GM23338 (cell line): Measurements from ENCODE around the gene MGLL. TPM values are rescaled to one million over a fixed set of nuclear protein-coding genes. Genes with fewer than 3 reads are reported as not detected.
A peak's percentile ranks its signal among the peaks of the same experiment; 100 is the strongest.

Experiments used
- ATAC-seq: fragments of 200-7000 bp; cut with Tn5 transposase; 3 replicates; pipeline ENCODE4 v1.9.1; 2020
- DNase-seq: peaks from one replicate; pipeline ENCODE4 v3.0.0-alpha.2; 2015; ENCODE audit warnings: low spot score
- H2AFZ ChIP-seq: fragments of 200-600 bp; sonication (generic); 2 replicates; pipeline ENCODE4 v1.8.0; 2016; ENCODE audit warnings: antibody characterized with exemption, mild to moderate bottlenecking, moderate library complexity
- H3F3A ChIP-seq: fragments of 200-600 bp; sonication (generic); replicated peaks from 2 replicates; pipeline ENCODE4 v1.8.0; 2017; ENCODE audit warnings: antibody characterized with exemption, mixed run types, low read depth
- H3K27ac ChIP-seq: fragments of 200-600 bp; sonication (generic); 2 replicates; pipeline ENCODE4 v1.6.1; 2016; ENCODE audit warnings: low read depth
- H3K27me3 ChIP-seq: fragments of 200-600 bp; sonication (generic); 2 replicates; pipeline ENCODE4 v1.8.0; 2016; ENCODE audit warnings: mild to moderate bottlenecking, mixed run types, moderate library complexity; ENCODE audit not compliant: insufficient read depth
- H3K36me3 ChIP-seq: fragments of 200-600 bp; sonication (generic); 2 replicates; pipeline ENCODE4 v1.8.0; 2016; ENCODE audit warnings: mild to moderate bottlenecking; ENCODE audit not compliant: insufficient read depth
- H3K4me1 ChIP-seq: fragments of 200-600 bp; sonication (generic); 2 replicates; pipeline ENCODE4 v1.8.0; 2016; ENCODE audit warnings: mild to moderate bottlenecking, moderate library complexity; ENCODE audit not compliant: insufficient read depth
- H3K4me2 ChIP-seq: fragments of 200-600 bp; sonication (generic); 2 replicates; pipeline ENCODE4 v1.7.1; 2017; ENCODE audit warnings: mixed run types
- H3K4me3 ChIP-seq: fragments of 200-600 bp; sonication (generic); 2 replicates; pipeline ENCODE4 v1.6.1; 2016; ENCODE audit warnings: mixed run types
- H3K79me2 ChIP-seq: fragments of 200-600 bp; sonication (generic); replicated peaks from 2 replicates; pipeline ENCODE4 v1.8.0; 2017; ENCODE audit warnings: mild to moderate bottlenecking; ENCODE audit not compliant: insufficient read depth
- H3K9me2 ChIP-seq: fragments of 200-600 bp; sonication (generic); 2 replicates; pipeline ENCODE4 v1.8.0; 2017; ENCODE audit not compliant: insufficient read depth
- H4K20me1 ChIP-seq: fragments of 200-600 bp; sonication (generic); replicated peaks from 2 replicates; pipeline ENCODE4 v1.8.0; 2017; ENCODE audit warnings: mild to moderate bottlenecking; ENCODE audit not compliant: insufficient read depth
- H3K27ac Mint-ChIP-seq: 2 replicates; pipeline ENCODE4 v1.8.0; 2020; ENCODE audit warnings: inconsistent platforms, mild to moderate bottlenecking, moderate library complexity, mixed read lengths
- H3K27me3 Mint-ChIP-seq: 3 replicates; pipeline ENCODE4 v1.8.0; 2022; ENCODE audit warnings: low read depth, mild to moderate bottlenecking, moderate library complexity, mixed read lengths, inconsistent platforms; ENCODE audit not compliant: insufficient read depth, poor library complexity
- H3K36me3 Mint-ChIP-seq: 3 replicates; pipeline ENCODE4 v1.8.0; 2021; ENCODE audit warnings: low read depth, mild to moderate bottlenecking, inconsistent platforms, moderate library complexity, mixed read lengths
- H3K4me1 Mint-ChIP-seq: 3 replicates; pipeline ENCODE4 v1.8.0; 2020; ENCODE audit warnings: mild to moderate bottlenecking, inconsistent platforms, mixed read lengths
- H3K4me3 Mint-ChIP-seq: 3 replicates; pipeline ENCODE4 v1.8.0; 2021; ENCODE audit warnings: moderate library complexity, mild to moderate bottlenecking, inconsistent platforms, mixed read lengths
- H3K9me3 Mint-ChIP-seq: 3 replicates; pipeline ENCODE4 v1.8.0; 2020; ENCODE audit warnings: moderate library complexity, mild to moderate bottlenecking, inconsistent platforms, mixed read lengths
- CREB1 ChIP-seq: fragments of 250-450 bp; sonication (Bioruptor Pico); IDR thresholded peaks from 2 replicates; pipeline ENCODE4 v1.5.0; 2020; ENCODE audit warnings: low read depth, mild to moderate bottlenecking, moderate library complexity
- CTCF ChIP-seq, 2 experiments: fragments of 200-600 bp in 1 of 2; sonication (generic) in 1 of 2; conservative IDR thresholded peaks; 2 replicates each; pipeline versions ENCODE4 v1.5.1 to v1.6.1; 2016 to 2017; ENCODE audit warnings: antibody characterized with exemption in 2 of 2, low read depth in 2 of 2, mild to moderate bottlenecking in 2 of 2, moderate library complexity in 1 of 2
- ETS1 ChIP-seq: IDR thresholded peaks from 2 replicates; pipeline ENCODE4 v1.6.1; 2016; ENCODE audit warnings: antibody characterized with exemption
- EZH2 ChIP-seq: fragments of 200-600 bp; sonication (generic); IDR thresholded peaks from one replicate; pipeline ENCODE4 v1.8.0; 2017; ENCODE audit warnings: antibody characterized with exemption, mild to moderate bottlenecking, low read depth; ENCODE audit not compliant: unreplicated experiment
- EZH2phosphoT487 ChIP-seq: fragments of 200-600 bp; sonication (generic); IDR thresholded peaks from one replicate; pipeline ENCODE4 v1.8.1; 2018; ENCODE audit warnings: antibody characterized with exemption; ENCODE audit not compliant: unreplicated experiment
- JUNB ChIP-seq: IDR thresholded peaks from one replicate; pipeline ENCODE4 v1.6.1; 2016; ENCODE audit warnings: antibody characterized with exemption; ENCODE audit not compliant: unreplicated experiment
- NANOG ChIP-seq: IDR thresholded peaks from 2 replicates; pipeline ENCODE4 v1.6.1; 2016; ENCODE audit warnings: antibody characterized with exemption, borderline replicate concordance
- POLR2AphosphoS5 ChIP-seq: IDR thresholded peaks from 2 replicates; pipeline ENCODE4 v1.6.1; 2016; ENCODE audit warnings: antibody characterized with exemption, low read depth
- REST ChIP-seq: IDR thresholded peaks from one replicate; pipeline ENCODE4 v1.6.1; 2018; ENCODE audit warnings: antibody characterized with exemption; ENCODE audit not compliant: unreplicated experiment
- STAT1 ChIP-seq: IDR thresholded peaks from one replicate; pipeline ENCODE4 v1.6.1; 2016; ENCODE audit warnings: antibody characterized with exemption; ENCODE audit not compliant: unreplicated experiment
- ZNF114 ChIP-seq: fragments of 250-450 bp; sonication (Bioruptor Pico); IDR thresholded peaks from 2 replicates; pipeline ENCODE4 v1.5.0; 2020; ENCODE audit warnings: mild to moderate bottlenecking, moderate library complexity
- ZNF331 ChIP-seq: fragments of 250-450 bp; sonication (Bioruptor Pico); IDR thresholded peaks from 2 replicates; pipeline ENCODE4 v1.5.0; 2020; ENCODE audit warnings: low read depth, mild to moderate bottlenecking, moderate library complexity
- ZNF462 ChIP-seq: fragments of 250-450 bp; sonication (Bioruptor Pico); IDR thresholded peaks from 2 replicates; pipeline ENCODE4 v1.5.0; 2020; ENCODE audit warnings: mild to moderate bottlenecking, moderate library complexity
- polyA plus RNA-seq: library from polyadenylated mRNA; unstranded; fragments of >200 nt; fragmentation: Nextera tagmentation; extraction: Ambion mirVana; gene quantifications from 2 replicates; pipeline ENCODE4 v1.2.1, GENCODE V29; 2016
- total RNA-seq: library from RNA; depleted of rRNA; stranded (reverse); fragments of >200 nt; shearing (Covaris generic); gene quantifications from 2 replicates; pipeline ENCODE4 v1.2.3, GENCODE V29; 2014

Gene MGLL
- total and polyA plus RNA-seq, 2 experiments from 2014 or later: 0.71 to 0.83 TPM

GRCh38 chr3:127735767-127736693 is 86.3 kb downstream of the MGLL start:
- no peak for ATAC-seq

More at GRCh38 chr3:127735767-127736693, 86.3 kb downstream of the MGLL start:
- Mint-ChIP-seq H3K4me1 (peaks cover 34% of the 10 kb centered on the region), H3K9me3 (no peaks in the 10 kb centered on the region), H3K27ac (no peak overlapping the region), H3K36me3 (no peaks in the 10 kb centered on the region), H3K27me3 (peaks cover 5% of the 10 kb centered on the region), H3K4me3 (no peak overlapping the region)
- Histone ChIP-seq H3K4me1 (peaks cover 15% of the 10 kb centered on the region), H3F3A (no peaks in the 10 kb centered on the region), H3K9me2 (0 out of 2 replicates have a peak, but pooled peaks cover 4% of the 10 kb centered on the region), H3K4me2 (no peak overlapping the region), H3K36me3 (no peaks in the 10 kb centered on the region), H3K4me3 (no peak overlapping the region), H4K20me1 (no peaks in the 10 kb centered on the region), H3K79me2 (no peaks in the 10 kb centered on the region), H2AFZ (peak overlapping the region; percentile 61; the same call in 1 of the 2 replicates), H3K27ac (no peak overlapping the region), H3K27me3 (no peaks in the 10 kb centered on the region)
- DNase-seq: no peak
- TF ChIP-seq ZNF331 (no peak), JUNB (no peak), NANOG (no peak), ZNF114 (no peak), EZH2 (no peak), ZNF462 (CRISPR knock-in tag) (no peak), STAT1 (no peak), EZH2phosphoT487 (no peak), ETS1 (no peak), CREB1 (CRISPR knock-in tag) (no peak), CTCF (conservative IDR thresholded peaks at IDR 0.05; ENCODE audit: low read depth in 2 of 2) (no peak), POLR2AphosphoS5 (no peak), REST (no peak)
